Thyroid gland (tissue), 4 donors: ENCODE results near the gene NETO2.

Source experiments
- POLR2A ChIP-seq, 2 donors: fragments of 450-650 bp; IDR thresholded peaks; one replicate each; pipeline ENCODE4 v1.6.1; 2017; ENCODE audit warnings: antibody characterized with exemption in 2 of 2, mild to moderate bottlenecking in 2 of 2, moderate library complexity in 1 of 2
- TF ChIP-seq, protein P1 (sequence below), 6 experiments: fragments of 200-600 bp in 3 of 6; fragments of 450-650 bp in 3 of 6; sonication (generic) in 3 of 6; IDR thresholded peaks; one replicate each; pipeline ENCODE4 v1.5.1; 2016 to 2019; ENCODE audit warnings: antibody characterized with exemption in 6 of 6, mild to moderate bottlenecking in 2 of 6, inconsistent platforms in 1 of 6, moderate library complexity in 1 of 6

DNA sequence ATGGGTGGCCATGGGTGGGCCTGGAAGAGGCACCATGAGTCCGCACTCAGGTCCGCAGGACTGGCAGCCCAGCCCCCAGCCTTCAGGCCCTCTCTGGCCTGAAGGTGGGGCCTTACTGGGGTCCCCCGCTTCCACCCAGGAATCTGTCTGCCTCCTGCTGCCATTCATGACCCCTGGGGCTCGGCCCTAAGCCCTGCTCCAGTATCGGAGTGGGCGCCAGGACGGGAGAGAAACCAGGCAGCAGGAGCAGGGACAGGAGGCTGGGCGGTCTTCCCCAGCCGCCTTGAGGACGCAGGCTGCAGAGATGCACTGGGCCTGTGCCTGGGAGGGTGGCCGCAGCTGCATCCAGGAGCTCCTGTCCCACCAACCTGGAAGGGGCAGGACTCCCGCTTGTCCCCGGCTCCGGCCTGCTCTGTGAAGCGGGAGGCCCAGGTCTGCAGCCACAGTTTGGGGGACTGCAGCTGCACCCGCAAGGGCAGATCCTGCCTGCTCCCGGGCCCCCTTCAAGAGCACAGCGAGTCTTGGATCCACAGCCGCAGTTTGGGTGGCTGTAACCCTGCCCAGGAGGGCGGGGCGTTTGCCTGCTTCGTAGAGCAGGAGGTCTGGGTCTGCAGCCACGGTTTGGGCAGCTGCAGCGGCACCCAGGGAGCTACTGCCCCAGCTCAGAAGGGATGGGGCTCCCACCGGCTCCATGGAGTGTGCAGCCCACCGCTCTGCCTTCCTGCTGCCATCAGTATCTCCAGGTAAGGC, 88.4 kb downstream of the NETO2 start:
- TF ChIP-seq, protein P1, sequence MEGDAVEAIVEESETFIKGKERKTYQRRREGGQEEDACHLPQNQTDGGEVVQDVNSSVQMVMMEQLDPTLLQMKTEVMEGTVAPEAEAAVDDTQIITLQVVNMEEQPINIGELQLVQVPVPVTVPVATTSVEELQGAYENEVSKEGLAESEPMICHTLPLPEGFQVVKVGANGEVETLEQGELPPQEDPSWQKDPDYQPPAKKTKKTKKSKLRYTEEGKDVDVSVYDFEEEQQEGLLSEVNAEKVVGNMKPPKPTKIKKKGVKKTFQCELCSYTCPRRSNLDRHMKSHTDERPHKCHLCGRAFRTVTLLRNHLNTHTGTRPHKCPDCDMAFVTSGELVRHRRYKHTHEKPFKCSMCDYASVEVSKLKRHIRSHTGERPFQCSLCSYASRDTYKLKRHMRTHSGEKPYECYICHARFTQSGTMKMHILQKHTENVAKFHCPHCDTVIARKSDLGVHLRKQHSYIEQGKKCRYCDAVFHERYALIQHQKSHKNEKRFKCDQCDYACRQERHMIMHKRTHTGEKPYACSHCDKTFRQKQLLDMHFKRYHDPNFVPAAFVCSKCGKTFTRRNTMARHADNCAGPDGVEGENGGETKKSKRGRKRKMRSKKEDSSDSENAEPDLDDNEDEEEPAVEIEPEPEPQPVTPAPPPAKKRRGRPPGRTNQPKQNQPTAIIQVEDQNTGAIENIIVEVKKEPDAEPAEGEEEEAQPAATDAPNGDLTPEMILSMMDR (IDR thresholded peaks at IDR 0.05) = no peak
- no peak for TF ChIP-seq POLR2A (IDR thresholded peaks at IDR 0.05)
